H1 (cell line): ENCODE results near the gene MLC1. TPM values are rescaled to one million over a fixed set of nuclear protein-coding genes. Genes with fewer than 3 reads are reported as not detected.
A peak's percentile ranks its signal among the peaks of the same experiment; 100 is the strongest.

ENCODE experiments used
- CTCF ChIA-PET: fragments of 300-600 bp; sonication (Branson Sonifier 250); formaldehyde crosslinking; loops from one replicate; lab custom pipeline; 2021; ENCODE audit not compliant: partially characterized antibody; lab: Charles Lee
- POLR2A ChIA-PET: fragments of 300-600 bp; sonication (Branson Sonifier 250); formaldehyde crosslinking; loops from one replicate; lab custom pipeline; 2021; ENCODE audit warnings: inconsistent platforms; ENCODE audit not compliant: partially characterized antibody; lab: Charles Lee
- DNase-seq, 2 experiments: peaks; one replicate each; pipeline versions ENCODE4 v3.0.0 to v3.0.0-alpha.2; 2010 to 2022; ENCODE audit warnings: low spot score in 2 of 2, low read depth in 1 of 2, mixed read lengths in 1 of 2
- FAIRE-seq: peaks from 2 replicates; lab custom pipeline; 2011; peaks lifted over from hg19 to GRCh38; lab: Jason Lieb, UNC
- H2AFZ ChIP-seq: 2 replicates; pipeline ENCODE4 v1.8.1; 2012; ENCODE audit warnings: low read length, inconsistent platforms
- H2AK5ac ChIP-seq: 2 replicates; pipeline ENCODE4 v1.6.1; 2013; ENCODE audit warnings: low read depth, low read length
- H2BK120ac ChIP-seq: replicated peaks from 2 replicates; pipeline ENCODE3; 2013; ENCODE audit warnings: low read depth, low read length, inconsistent platforms
- H2BK12ac ChIP-seq: 2 replicates; pipeline ENCODE4 v1.6.1; 2013; ENCODE audit warnings: low read depth, low read length
- H2BK15ac ChIP-seq: 2 replicates; pipeline ENCODE4 v1.6.1; 2013; ENCODE audit warnings: low read length
- H2BK20ac ChIP-seq: 2 replicates; pipeline ENCODE4 v1.6.1; 2013; ENCODE audit warnings: low read length
- H2BK5ac ChIP-seq: 2 replicates; pipeline ENCODE4 v1.6.1; 2013; ENCODE audit warnings: low read depth, low read length
- H3K14ac ChIP-seq: 2 replicates; pipeline ENCODE4 v1.6.1; 2013; ENCODE audit warnings: inconsistent platforms; ENCODE audit not compliant: insufficient read length
- H3K18ac ChIP-seq: 2 replicates; pipeline ENCODE4 v1.6.1; 2013; ENCODE audit warnings: low read length; ENCODE audit errors: extremely low read depth
- H3K23ac ChIP-seq: 2 replicates; pipeline ENCODE4 v1.6.1; 2013; ENCODE audit warnings: inconsistent platforms; ENCODE audit not compliant: insufficient read length
- H3K23me2 ChIP-seq: 2 replicates; pipeline ENCODE4 v1.6.1; 2013; ENCODE audit warnings: low read depth, low read length
- H3K27ac ChIP-seq: 2 replicates; pipeline ENCODE4 v1.6.1; 2011; ENCODE audit warnings: low read depth, low read length, inconsistent platforms
- H3K27me3 ChIP-seq, 4 experiments: replicated peaks in 1 of 4; 1 replicate in 1 of 4; 2 replicates in 3 of 4; pipeline versions ENCODE4 v1.6.1 to v1.8.1; 2011 to 2013; ENCODE audit warnings: low read length in 3 of 4, mild to moderate bottlenecking in 3 of 4, inconsistent platforms in 2 of 4, mixed read lengths in 2 of 4, moderate library complexity in 1 of 4; ENCODE audit not compliant: control insufficient read depth in 3 of 4, insufficient read depth in 3 of 4; ENCODE audit errors: extremely low read depth in 1 of 4
- H3K36me3 ChIP-seq, 4 experiments: 2 replicates each; pipeline versions ENCODE4 v1.6.1 to v1.8.1; 2011 to 2013; ENCODE audit warnings: mild to moderate bottlenecking in 4 of 4, low read length in 3 of 4, moderate library complexity in 2 of 4, control low read depth in 1 of 4, inconsistent platforms in 1 of 4; ENCODE audit not compliant: insufficient read depth in 4 of 4, control insufficient read depth in 2 of 4
- H3K4ac ChIP-seq: replicated peaks from 2 replicates; pipeline ENCODE3; 2013; ENCODE audit warnings: low read length, low read depth, mixed read lengths, inconsistent platforms; ENCODE audit not compliant: insufficient read length
- H3K4me1 ChIP-seq, 4 experiments: replicated peaks in 1 of 4; 1 replicate in 1 of 4; 2 replicates in 3 of 4; pipeline versions ENCODE4 v1.6.1 to v1.8.1; 2011 to 2013; ENCODE audit warnings: low read length in 3 of 4, inconsistent platforms in 2 of 4, mixed read lengths in 1 of 4; ENCODE audit not compliant: insufficient read depth in 4 of 4, control insufficient read depth in 3 of 4
- H3K4me2 ChIP-seq, 2 experiments: 2 replicates each; pipeline versions ENCODE4 v1.6.1 to v1.8.1; 2011 to 2013; ENCODE audit warnings: low read depth in 2 of 2, low read length in 2 of 2, control low read depth in 1 of 2, inconsistent platforms in 1 of 2, mild to moderate bottlenecking in 1 of 2; ENCODE audit not compliant: insufficient read depth in 1 of 2
- H3K4me3 ChIP-seq, 4 experiments: fragments of 200-600, 300-600 bp in 1 of 4; sonication (generic), shearing (Covaris generic), sonication (Bioruptor Twin) in 1 of 4; 2 replicates each; pipeline versions ENCODE4 v1.5.1 to v1.8.1; 2011 to 2016; ENCODE audit warnings: low read length in 4 of 4, low read depth in 3 of 4, control low read depth in 2 of 4, inconsistent platforms in 2 of 4, mild to moderate bottlenecking in 2 of 4, mixed read lengths in 1 of 4, moderate library complexity in 1 of 4; ENCODE audit not compliant: insufficient read depth in 2 of 4; ENCODE audit errors: extremely low read depth in 1 of 4
- H3K56ac ChIP-seq: replicated peaks from 2 replicates; pipeline ENCODE3; 2013; ENCODE audit warnings: low read depth, mild to moderate bottlenecking, mixed read lengths, low read length, inconsistent platforms; ENCODE audit not compliant: insufficient read length
- H3K79me1 ChIP-seq: 2 replicates; pipeline ENCODE4 v1.6.1; 2013; ENCODE audit warnings: low read depth, low read length, control low read depth
- H3K79me2 ChIP-seq, 2 experiments: 2 replicates each; pipeline versions ENCODE4 v1.6.1 to v1.8.1; 2012 to 2013; ENCODE audit warnings: low read length in 2 of 2, mild to moderate bottlenecking in 2 of 2, inconsistent platforms in 1 of 2; ENCODE audit not compliant: insufficient read depth in 2 of 2, control insufficient read depth in 1 of 2
- H3K9ac ChIP-seq, 4 experiments: replicated peaks in 1 of 4; 1 replicate in 1 of 4; 2 replicates in 3 of 4; pipeline versions ENCODE4 v1.6.1 to v1.8.1; 2011 to 2013; ENCODE audit warnings: low read depth in 3 of 4, low read length in 3 of 4, control low read depth in 2 of 4, mild to moderate bottlenecking in 2 of 4, moderate library complexity in 2 of 4, inconsistent platforms in 1 of 4; ENCODE audit errors: extremely low read depth in 1 of 4
- H3K9me3 ChIP-seq, 2 experiments: 2 replicates each; pipeline versions ENCODE4 v1.6.1 to v1.8.1; 2012 to 2013; ENCODE audit warnings: mild to moderate bottlenecking in 2 of 2, moderate library complexity in 2 of 2, control low read depth in 1 of 2, inconsistent platforms in 1 of 2, low read depth in 1 of 2, low read length in 1 of 2, mixed read lengths in 1 of 2; ENCODE audit not compliant: insufficient read depth in 2 of 2
- H4K20me1 ChIP-seq, 2 experiments: replicated peaks in 1 of 2; 2 replicates each; pipeline versions ENCODE3 to v1.8.1; 2011 to 2013; ENCODE audit warnings: inconsistent platforms in 2 of 2, low read length in 2 of 2, mild to moderate bottlenecking in 1 of 2; ENCODE audit not compliant: insufficient read depth in 2 of 2, control insufficient read depth in 1 of 2
- H4K5ac ChIP-seq: 2 replicates; pipeline ENCODE4 v1.6.1; 2013; ENCODE audit warnings: low read length, low read depth, mixed read lengths, inconsistent platforms; ENCODE audit not compliant: insufficient read length
- H4K8ac ChIP-seq: 2 replicates; pipeline ENCODE4 v1.8.0; 2013; ENCODE audit warnings: mild to moderate bottlenecking, moderate library complexity, low read length, inconsistent platforms; ENCODE audit not compliant: insufficient read depth; ENCODE audit errors: extremely low read depth
- H4K91ac ChIP-seq: replicated peaks from 2 replicates; pipeline ENCODE3; 2013; ENCODE audit warnings: low read length, mixed read lengths, inconsistent platforms; ENCODE audit not compliant: insufficient read length
- ATF2 ChIP-seq: IDR thresholded peaks from 2 replicates; pipeline ENCODE4 v1.6.1; 2012; ENCODE audit warnings: low read length, inconsistent platforms
- CHD1 ChIP-seq: IDR thresholded peaks from 2 replicates; pipeline ENCODE4 v1.6.1; 2012; ENCODE audit warnings: low read depth, low read length, improper control_type of control experiment
- E2F6 ChIP-seq: IDR thresholded peaks from 2 replicates; pipeline ENCODE4 v1.6.1; 2012; ENCODE audit warnings: inconsistent platforms
- EZH2 ChIP-seq: fragments of 200-600 bp; sonication (generic); IDR thresholded peaks from 2 replicates; pipeline ENCODE4 v1.7.1; 2012; ENCODE audit warnings: low read depth, mild to moderate bottlenecking, moderate library complexity, low read length, inconsistent platforms; ENCODE audit not compliant: severe bottlenecking
- HDAC2 ChIP-seq, 2 experiments: fragments of 300-600 bp in 1 of 2; sonication (generic) in 1 of 2; IDR thresholded peaks; 2 replicates each; pipeline ENCODE4 v1.6.1; 2011 to 2012; ENCODE audit warnings: low read depth in 2 of 2, low read length in 2 of 2, mild to moderate bottlenecking in 2 of 2, moderate library complexity in 2 of 2, borderline replicate concordance in 1 of 2, inconsistent platforms in 1 of 2
- JUN ChIP-seq: IDR thresholded peaks from 2 replicates; pipeline ENCODE4 v1.6.1; 2011; ENCODE audit warnings: low read depth, mild to moderate bottlenecking, improper control_type of control experiment, low read length
- MAFK ChIP-seq: IDR thresholded peaks from 2 replicates; pipeline ENCODE4 v1.6.1; 2012; ENCODE audit warnings: low read depth, mild to moderate bottlenecking, improper control_type of control experiment, low read length
- SP2 ChIP-seq: IDR thresholded peaks from 2 replicates; pipeline ENCODE4 v1.6.1; 2012; ENCODE audit warnings: mild to moderate bottlenecking, low read length, inconsistent platforms
- SP4 ChIP-seq: IDR thresholded peaks from 2 replicates; pipeline ENCODE4 v1.6.1; 2012; ENCODE audit warnings: low read length, inconsistent platforms
- SRF ChIP-seq: IDR thresholded peaks from 2 replicates; pipeline ENCODE4 v1.6.1; 2011; ENCODE audit warnings: mild to moderate bottlenecking, low read depth, low read length, moderate library complexity
- TAF1 ChIP-seq: IDR thresholded peaks from 2 replicates; pipeline ENCODE4 v1.6.1; 2011; ENCODE audit warnings: mild to moderate bottlenecking, low read depth, low read length
- WGBS, 2 experiments: shearing (Covaris generic) in 1 of 2; methylation state at CpG; one replicate each; pipeline versions ENCODE4 v1.1.6 to v1.1.7; 2013 to 2015; ENCODE audit warnings: low lambda C conversion rate in 2 of 2, mixed read lengths in 2 of 2, inconsistent platforms in 1 of 2, low coverage in 1 of 2, missing lambda C conversion rate in 1 of 2; ENCODE audit not compliant: insufficient replicate concordance in 2 of 2, insufficient coverage in 1 of 2, insufficient read length in 1 of 2; ENCODE audit errors: extremely low coverage in 1 of 2, missing lambda C conversion rate in 1 of 2; 5-methylcytosine and 5-hydroxymethylcytosine counted together
- polyA plus RNA-seq, 7 experiments: library from polyadenylated mRNA; depleted of rRNA in 3 of 7; stranded (reverse) in 5 of 7; unstranded in 2 of 7; fragments of >200 nt in 5 of 7; fragments of 200-250 nt in 2 of 7; gene quantifications; 1 replicate in 5 of 7; 2 replicates in 1 of 7; 4 replicates in 1 of 7; pipeline versions ENCODE4 v1.2.1 to v1.2.3, GENCODE V29; 2011 to 2013; ENCODE audit warnings: missing spikeins in 2 of 7, mixed read lengths in 2 of 7
- total RNA-seq: library from RNA; stranded (reverse); fragmentation: NEBNext Ultra II Directional; extraction: Animal tissue kit (Norgen Biotek cat#: 25700); gene quantifications from 2 replicates; pipeline ENCODE4 v1.2.1, GENCODE V29; 2021

MLC1 gene
- total and polyA plus RNA-seq, 2 of the 8 experiments (the other 6 are each of a cell fraction or from before 2014, with no cell fraction given): 0.20 TPM; not detected in 1

GRCh38 chr22:50059881-50060262 is 25.4 kb downstream of the MLC1 start:
- H3K4me3 ChIP-seq: peak overlapping the region in 1 of 4 experiments; percentile 66; a peak in 1 of 8 replicates
- H3K9me3 ChIP-seq: no peaks in the 10 kb centered on the region
- peak overlapping the region; percentile 67 to 86 for H3K4me2 ChIP-seq
- H2AFZ ChIP-seq: no peak overlapping the region
- H3K79me2 ChIP-seq: no peaks in the 10 kb centered on the region
- H2BK20ac ChIP-seq: no peak overlapping the region
- no peak overlapping the region for H4K91ac ChIP-seq
- peaks cover 15% of the 10 kb centered on the region; the same call in 1 of the 2 replicates for H3K23me2 ChIP-seq
- no peaks in the 10 kb centered on the region for H3K79me1 ChIP-seq
- H3K27ac ChIP-seq: no peak overlapping the region
- H3K36me3 ChIP-seq: no peaks in the 10 kb centered on the region
- H2BK120ac ChIP-seq: no peak overlapping the region
- POLR2A ChIA-PET: interaction anchor here (1.3 kb wide), 1 partner anchor 15 kb away, joined by 5 read pairs; no protein-coding TSS in a partner anchor
- H3K27me3 ChIP-seq: peaks cover 8 to 20% (median 11%) of the 10 kb centered on the region in 4 experiments
- H3K18ac ChIP-seq: no peak overlapping the region
- no peak overlapping the region for H4K5ac ChIP-seq
- H2BK15ac ChIP-seq: no peak overlapping the region
- no peak overlapping the region for H3K14ac ChIP-seq
- H4K20me1 ChIP-seq: no peaks in the 10 kb centered on the region
- no peak overlapping the region; the same call in 1 of the 2 replicates for H4K8ac ChIP-seq
- H2BK5ac ChIP-seq: no peak overlapping the region
- CTCF ChIA-PET: interaction anchor here (0.5 to 2.9 kb wide), 24 partner anchors 9 to 434 kb away, joined by 3 to 11 read pairs (median 4); no protein-coding TSS in a partner anchor
- no peak overlapping the region for H3K23ac ChIP-seq
- WGBS, 2 experiments: 76% methylated on average over 7 of the region's 7 CpGs; no CpG with 5 or more reads in 1 of the 2 experiments
- H2AK5ac ChIP-seq: no peak overlapping the region
- no peak for FAIRE-seq
- no peak overlapping the region for H3K4ac ChIP-seq
- peaks cover 0 to 11% (median 2%) of the 10 kb centered on the region in 4 experiments; a peak in 4 of 7 replicates for H3K4me1 ChIP-seq
- H3K9ac ChIP-seq: no peak overlapping the region; a peak in 1 of 7 replicates
- no peak overlapping the region for H2BK12ac ChIP-seq
- no peak overlapping the region for H3K56ac ChIP-seq
- DNase-seq: no peak
- TF ChIP-seq SP2 (no peak), ATF2 (no peak), SRF (no peak), HDAC2 (IDR thresholded peaks at IDR 0.05; ENCODE audit: borderline replicate concordance in 1 of 2, low read depth in 2 of 2, low read length in 2 of 2) (no peak), E2F6 (no peak), CHD1 (no peak), JUN (no peak), TAF1 (no peak), EZH2 (no peak), MAFK (no peak), SP4 (no peak)
